Cardiac muscle cell (in vitro differentiated cells and primary cell): Measurements from ENCODE around the gene NAT8L. TPM values are rescaled to one million over a fixed set of nuclear protein-coding genes. Genes with fewer than 3 reads are reported as not detected.
A peak's percentile ranks its signal among the peaks of the same experiment; 100 is the strongest.

Experiments used
- DNase-seq, 2 donors: peaks; one replicate each; pipeline versions ENCODE4 v3.0.0 to v3.0.0-alpha.2; 2010 to 2017; ENCODE audit warnings: low read depth in 1 of 2, low spot score in 1 of 2
- H3K27ac ChIP-seq: fragments of 200-600 bp; sonication (generic); 2 replicates; pipeline ENCODE4 v1.5.1; 2016
- H3K27me3 ChIP-seq: fragments of 200-600 bp; sonication (generic); 2 replicates; pipeline ENCODE4 v1.6.0; 2016; ENCODE audit warnings: control low read depth
- H3K36me3 ChIP-seq: fragments of 200-600 bp; sonication (generic); 2 replicates; pipeline ENCODE4 v1.5.1; 2016; ENCODE audit warnings: control low read depth
- H3K4me1 ChIP-seq: fragments of 200-600 bp; sonication (generic); 2 replicates; pipeline ENCODE4 v1.8.1; 2017; ENCODE audit warnings: low read depth, mild to moderate bottlenecking, mixed run types
- H3K4me3 ChIP-seq: fragments of 200-600 bp; sonication (generic); 2 replicates; pipeline ENCODE4 v1.5.1; 2016; ENCODE audit warnings: mild to moderate bottlenecking
- H3K9me3 ChIP-seq: fragments of 200-600 bp; sonication (generic); 2 replicates; pipeline ENCODE4 v1.5.1; 2017; ENCODE audit warnings: low read depth, mild to moderate bottlenecking, control low read depth
- CTCF ChIP-seq: IDR thresholded peaks from 2 replicates; pipeline ENCODE4 v1.5.1; 2012; ENCODE audit warnings: low read depth, mild to moderate bottlenecking, low read length
- polyA plus RNA-seq: library from polyadenylated mRNA; unstranded; fragments of >200 nt; fragmentation: Nextera tagmentation; extraction: Ambion mirVana; gene quantifications from 2 replicates; pipeline ENCODE4 v1.2.1, GENCODE V29; 2016
- total RNA-seq: library from RNA; depleted of rRNA; stranded (reverse); fragments of >200 nt; gene quantifications from 2 replicates; pipeline ENCODE4 v1.2.3, GENCODE V29; 2016

The NAT8L gene
- total and polyA plus RNA-seq, 2 experiments from 2014 or later: 5.5 to 20.9 TPM

GRCh38 chr4:2104556-2105345 is 45.6 kb downstream of the NAT8L start:
- no peaks in the 10 kb centered on the region for H3K9me3 ChIP-seq
- no peak for TF ChIP-seq CTCF

GRCh38 chr4:2105559-2105958 is 46.4 kb downstream of the NAT8L start:
- H3K9me3 ChIP-seq: no peaks in the 10 kb centered on the region
- peaks cover 7% of the 10 kb centered on the region for H3K27me3 ChIP-seq
- DNase-seq: peak in 1 of 2 donors; percentile 10
- H3K27ac ChIP-seq: no peak overlapping the region
- H3K4me3 ChIP-seq: no peak overlapping the region
- no peak for TF ChIP-seq CTCF
- no peaks in the 10 kb centered on the region for H3K36me3 ChIP-seq
- no peaks in the 10 kb centered on the region for H3K4me1 ChIP-seq

More at GRCh38 chr4:2104556-2105345, 45.6 kb downstream of the NAT8L start:
- Histone ChIP-seq H3K27me3 (peaks cover 6% of the 10 kb centered on the region), H3K4me3 (no peak overlapping the region), H3K36me3 (no peaks in the 10 kb centered on the region), H3K4me1 (no peaks in the 10 kb centered on the region), H3K27ac (no peak overlapping the region)
- DNase-seq: no peak

DNA sequence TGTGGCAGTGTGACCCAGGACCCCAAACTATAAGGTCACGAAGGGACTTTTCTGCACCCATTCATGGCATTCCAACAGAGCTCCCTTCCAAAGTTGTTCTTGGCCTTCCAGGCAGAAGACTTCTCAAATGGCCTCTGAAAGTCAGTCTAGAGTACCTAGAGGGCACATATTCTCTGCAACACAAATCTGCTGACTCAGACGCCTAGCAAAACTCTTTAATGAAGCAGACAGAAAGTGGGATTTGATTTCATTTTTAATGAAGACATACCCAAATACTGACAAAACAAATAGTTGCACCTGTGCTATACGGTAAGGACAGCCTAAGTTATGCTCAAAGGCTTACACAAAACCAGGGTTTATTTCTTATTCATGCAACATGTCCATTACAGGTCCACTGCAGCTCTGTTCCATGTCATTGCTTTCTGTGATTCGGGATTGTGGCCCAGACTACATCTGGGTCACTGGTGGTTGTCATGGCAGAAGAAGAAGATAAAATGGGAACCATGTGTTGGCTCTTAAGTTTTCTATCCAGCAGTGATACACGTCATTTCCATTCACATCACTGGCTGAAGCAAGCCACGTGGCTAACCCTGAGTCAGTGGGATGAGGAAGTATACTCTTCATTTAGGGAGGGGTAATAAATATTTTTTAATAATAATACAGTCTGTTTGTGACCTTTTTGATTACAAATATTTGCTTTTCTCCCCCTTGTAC is 57.7 kb downstream of the NAT8L start:
- DNase-seq: no peak
- no peak for TF ChIP-seq CTCF
- no peak overlapping the region for H3K27ac ChIP-seq
- H3K36me3 ChIP-seq: no peaks in the 10 kb centered on the region
- no peak overlapping the region for H3K4me3 ChIP-seq
- H3K4me1 ChIP-seq: no peaks in the 10 kb centered on the region
- H3K27me3 ChIP-seq: no peaks in the 10 kb centered on the region
- no peaks in the 10 kb centered on the region for H3K9me3 ChIP-seq

Other genes with a start within 250 kb of the NAT8L start
- 53.3 and 61.5 TPM in 2 replicates for gene LETM1, start 203.2 kb upstream of the NAT8L start, total RNA-seq
- 22.5 and 23.3 TPM in 2 replicates for gene LETM1, start 203.2 kb upstream of the NAT8L start, polyA plus RNA-seq
- 49.8 and 91.3 TPM in 2 replicates for gene NSD2, start 187.9 kb upstream of the NAT8L start, total RNA-seq
- gene NSD2, start 187.9 kb upstream of the NAT8L start, polyA plus RNA-seq: 49.0 and 84.6 TPM in 2 replicates
- gene NELFA, start 50.4 kb upstream of the NAT8L start, total RNA-seq: 45.9 and 71.4 TPM in 2 replicates
- gene NELFA, start 50.4 kb upstream of the NAT8L start, polyA plus RNA-seq: 54.4 and 69.0 TPM in 2 replicates
- 9.2 and 15.2 TPM in 2 replicates for gene HAUS3, start 182.8 kb downstream of the NAT8L start, total RNA-seq
- gene HAUS3, start 182.8 kb downstream of the NAT8L start, polyA plus RNA-seq: 16.3 and 19.4 TPM in 2 replicates
- gene POLN, start 182.8 kb downstream of the NAT8L start, total RNA-seq: 5.2 and 6.9 TPM in 2 replicates
- 8.5 and 9.0 TPM in 2 replicates for gene POLN, start 182.8 kb downstream of the NAT8L start, polyA plus RNA-seq
- 45.5 and 72.6 TPM in 2 replicates for gene MXD4, start 202.8 kb downstream of the NAT8L start, total RNA-seq
- gene MXD4, start 202.8 kb downstream of the NAT8L start, polyA plus RNA-seq: 36.1 and 64.0 TPM in 2 replicates